Parathyroid adenoma (tissue), 2 donors: ENCODE data around the gene HHATL.

Experiments used
- H2AFZ ChIP-seq: fragments of 300-600 bp; sonication (generic); one replicate; pipeline ENCODE4 v1.7.0; 2017; ENCODE audit warnings: antibody characterized with exemption, mild to moderate bottlenecking
- H3K27ac ChIP-seq: fragments of 300-600 bp; sonication (generic); one replicate; pipeline ENCODE4 v1.7.0; 2017
- H3K27me3 ChIP-seq: fragments of 300-600 bp; sonication (generic); one replicate; pipeline ENCODE4 v1.7.0; 2017; ENCODE audit warnings: low read length; ENCODE audit not compliant: control insufficient read depth, insufficient read depth
- H3K36me3 ChIP-seq: fragments of 300-600 bp; sonication (generic); one replicate; pipeline ENCODE4 v1.7.0; 2017; ENCODE audit warnings: low read length; ENCODE audit not compliant: control insufficient read depth, insufficient read depth
- H3K4me1 ChIP-seq: fragments of 300-600 bp; sonication (generic); one replicate; pipeline ENCODE4 v1.7.0; 2017; ENCODE audit warnings: control low read depth
- H3K4me2 ChIP-seq: fragments of 300-600 bp; sonication (generic); one replicate; pipeline ENCODE4 v1.7.0; 2017; ENCODE audit warnings: low read length
- H3K4me3 ChIP-seq: fragments of 300-600 bp; sonication (generic); one replicate; pipeline ENCODE4 v1.7.0; 2017; ENCODE audit warnings: low read depth, low read length
- H3K79me2 ChIP-seq: fragments of 300-600 bp; sonication (generic); one replicate; pipeline ENCODE4 v1.7.0; 2017; ENCODE audit warnings: control low read depth
- H3K9ac ChIP-seq: fragments of 300-600 bp; sonication (generic); one replicate; pipeline ENCODE4 v1.7.0; 2017; ENCODE audit warnings: mild to moderate bottlenecking
- H3K9me3 ChIP-seq: fragments of 300-600 bp; sonication (generic); one replicate; pipeline ENCODE4 v1.7.0; 2017; ENCODE audit warnings: low read length; ENCODE audit not compliant: control insufficient read depth
- CTCF ChIP-seq: fragments of 300-600 bp; sonication (generic); IDR thresholded peaks from one replicate; pipeline ENCODE4 v1.7.0; 2017; ENCODE audit warnings: antibody characterized with exemption, mild to moderate bottlenecking
- donor health status: primary hyperparathyroidism.

HHATL gene

GRCh38 chr3:42692667-42693529 lies 9.7 kb downstream of the HHATL start:
- Histone ChIP-seq H3K36me3 (no peaks in the 10 kb centered on the region), H2AFZ (no peak overlapping the region), H3K9ac (no peak overlapping the region), H3K4me1 (peaks cover 3% of the 10 kb centered on the region), H3K4me2 (no peak overlapping the region), H3K9me3 (no peaks in the 10 kb centered on the region), H3K27me3 (no peaks in the 10 kb centered on the region), H3K27ac (no peak overlapping the region), H3K4me3 (no peak overlapping the region), H3K79me2 (no peaks in the 10 kb centered on the region)
- TF ChIP-seq CTCF, result no peak

- Histone ChIP-seq H3K4me2 (no peak overlapping the region), H3K27me3 (no peaks in the 10 kb centered on the region), H3K79me2 (no peaks in the 10 kb centered on the region), H3K9me3 (no peaks in the 10 kb centered on the region), H3K9ac (no peak overlapping the region), H3K4me3 (no peak overlapping the region), H3K4me1 (peaks cover 3% of the 10 kb centered on the region), H3K27ac (no peak overlapping the region), H3K36me3 (no peaks in the 10 kb centered on the region), H2AFZ (no peak overlapping the region)
- no peak for TF ChIP-seq CTCF
Measured at GRCh38 chr3:42691816-42692666, 10.6 kb downstream of the HHATL start.

- H3K79me2 ChIP-seq, result no peaks in the 10 kb centered on the region
- TF ChIP-seq CTCF, result no peak
- no peak overlapping the region for H3K4me2 ChIP-seq
- no peaks in the 10 kb centered on the region for H3K36me3 ChIP-seq
- no peak overlapping the region for H2AFZ ChIP-seq
- peaks cover 4% of the 10 kb centered on the region for H3K4me1 ChIP-seq
- H3K9ac ChIP-seq, result no peak overlapping the region
- no peaks in the 10 kb centered on the region for H3K9me3 ChIP-seq
- no peak overlapping the region for H3K4me3 ChIP-seq
- no peaks in the 10 kb centered on the region for H3K27me3 ChIP-seq
- no peak overlapping the region for H3K27ac ChIP-seq
Measured at GRCh38 chr3:42690766-42691680, 11.6 kb downstream of the HHATL start.

- H3K27ac ChIP-seq, result no peak overlapping the region
Measured at GRCh38 chr3:42690191-42690590, 12.4 kb downstream of the HHATL start.

More at GRCh38 chr3:42690191-42690590, 12.4 kb downstream of the HHATL start:
- no peak for TF ChIP-seq CTCF
- Histone ChIP-seq H3K4me2 (no peak overlapping the region), H3K27me3 (no peaks in the 10 kb centered on the region), H3K4me3 (no peak overlapping the region), H3K79me2 (no peaks in the 10 kb centered on the region), H2AFZ (no peak overlapping the region), H3K9ac (no peak overlapping the region), H3K9me3 (no peaks in the 10 kb centered on the region), H3K4me1 (peaks cover 7% of the 10 kb centered on the region), H3K36me3 (no peaks in the 10 kb centered on the region)
